ENCODE measurements around the gene MNAT1.

The MNAT1 gene

DNA sequence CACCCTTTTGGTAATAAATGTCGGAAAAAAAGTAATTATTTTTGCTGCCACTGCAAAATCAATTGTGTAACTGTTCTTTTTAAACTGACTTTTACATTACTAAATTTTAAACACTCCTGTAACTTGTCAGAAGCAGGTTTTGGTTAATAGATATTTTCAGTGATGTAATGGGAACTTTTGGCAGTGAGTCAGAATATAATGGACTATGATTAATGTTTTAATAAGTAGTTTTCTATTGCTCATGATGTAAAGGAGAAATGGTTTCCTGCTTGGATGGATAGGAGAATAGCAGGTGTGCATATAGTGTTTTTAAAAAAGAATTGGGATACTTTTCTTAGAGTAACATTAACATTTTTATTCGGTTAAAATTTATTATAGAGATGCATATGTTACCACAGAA is 187.5 kb downstream of the MNAT1 start:
- no peak for DNase-seq (ENCODE audit: low read depth)
- H3K4me3 ChIP-seq (ENCODE audit: low read length): no peak overlapping the region
- TF ChIP-seq, protein P1, sequence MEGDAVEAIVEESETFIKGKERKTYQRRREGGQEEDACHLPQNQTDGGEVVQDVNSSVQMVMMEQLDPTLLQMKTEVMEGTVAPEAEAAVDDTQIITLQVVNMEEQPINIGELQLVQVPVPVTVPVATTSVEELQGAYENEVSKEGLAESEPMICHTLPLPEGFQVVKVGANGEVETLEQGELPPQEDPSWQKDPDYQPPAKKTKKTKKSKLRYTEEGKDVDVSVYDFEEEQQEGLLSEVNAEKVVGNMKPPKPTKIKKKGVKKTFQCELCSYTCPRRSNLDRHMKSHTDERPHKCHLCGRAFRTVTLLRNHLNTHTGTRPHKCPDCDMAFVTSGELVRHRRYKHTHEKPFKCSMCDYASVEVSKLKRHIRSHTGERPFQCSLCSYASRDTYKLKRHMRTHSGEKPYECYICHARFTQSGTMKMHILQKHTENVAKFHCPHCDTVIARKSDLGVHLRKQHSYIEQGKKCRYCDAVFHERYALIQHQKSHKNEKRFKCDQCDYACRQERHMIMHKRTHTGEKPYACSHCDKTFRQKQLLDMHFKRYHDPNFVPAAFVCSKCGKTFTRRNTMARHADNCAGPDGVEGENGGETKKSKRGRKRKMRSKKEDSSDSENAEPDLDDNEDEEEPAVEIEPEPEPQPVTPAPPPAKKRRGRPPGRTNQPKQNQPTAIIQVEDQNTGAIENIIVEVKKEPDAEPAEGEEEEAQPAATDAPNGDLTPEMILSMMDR (conservative IDR thresholded peaks at IDR 0.05; ENCODE audit: low read depth, low read length): no peak

GRCh38 chr14:60925286-60925685 is 190.7 kb downstream of the MNAT1 start:
- H3K4me3 ChIP-seq (ENCODE audit: low read length): no peak overlapping the region
- DNase-seq (ENCODE audit: low read depth): no peak
- TF ChIP-seq, protein P1 (conservative IDR thresholded peaks at IDR 0.05; ENCODE audit: low read depth, low read length): no peak

GRCh38 chr14:60926002-60926401 is 191.4 kb downstream of the MNAT1 start:
- TF ChIP-seq, protein P1 (conservative IDR thresholded peaks at IDR 0.05; ENCODE audit: low read depth, low read length): no peak
- H3K4me3 ChIP-seq (ENCODE audit: low read length): no peak overlapping the region
- no peak for DNase-seq (ENCODE audit: low read depth)

DNA sequence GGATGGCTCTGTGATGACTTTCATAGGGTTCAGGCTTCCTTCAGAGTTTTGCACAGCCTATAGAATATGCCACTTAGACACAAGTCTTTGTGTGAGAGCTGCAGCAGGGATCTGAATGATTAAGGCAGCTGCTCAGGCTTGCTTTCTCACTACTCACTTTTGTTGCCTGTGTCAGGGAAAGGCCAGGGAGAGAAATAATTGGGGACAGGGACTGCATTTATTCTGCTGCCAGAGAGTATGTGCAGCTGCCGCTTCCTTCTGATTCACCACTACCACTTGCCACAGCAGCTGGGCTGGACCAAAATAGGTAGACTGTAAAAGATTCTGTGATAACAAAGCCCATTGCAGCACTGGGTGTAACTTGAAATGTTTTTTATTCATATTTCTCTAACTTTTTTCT is 196.7 kb downstream of the MNAT1 start:
- DNase-seq (ENCODE audit: low read depth): no peak
- TF ChIP-seq, protein P1 (conservative IDR thresholded peaks at IDR 0.05; ENCODE audit: low read depth, low read length): no peak
- no peak overlapping the region for H3K4me3 ChIP-seq (ENCODE audit: low read length)

DNA sequence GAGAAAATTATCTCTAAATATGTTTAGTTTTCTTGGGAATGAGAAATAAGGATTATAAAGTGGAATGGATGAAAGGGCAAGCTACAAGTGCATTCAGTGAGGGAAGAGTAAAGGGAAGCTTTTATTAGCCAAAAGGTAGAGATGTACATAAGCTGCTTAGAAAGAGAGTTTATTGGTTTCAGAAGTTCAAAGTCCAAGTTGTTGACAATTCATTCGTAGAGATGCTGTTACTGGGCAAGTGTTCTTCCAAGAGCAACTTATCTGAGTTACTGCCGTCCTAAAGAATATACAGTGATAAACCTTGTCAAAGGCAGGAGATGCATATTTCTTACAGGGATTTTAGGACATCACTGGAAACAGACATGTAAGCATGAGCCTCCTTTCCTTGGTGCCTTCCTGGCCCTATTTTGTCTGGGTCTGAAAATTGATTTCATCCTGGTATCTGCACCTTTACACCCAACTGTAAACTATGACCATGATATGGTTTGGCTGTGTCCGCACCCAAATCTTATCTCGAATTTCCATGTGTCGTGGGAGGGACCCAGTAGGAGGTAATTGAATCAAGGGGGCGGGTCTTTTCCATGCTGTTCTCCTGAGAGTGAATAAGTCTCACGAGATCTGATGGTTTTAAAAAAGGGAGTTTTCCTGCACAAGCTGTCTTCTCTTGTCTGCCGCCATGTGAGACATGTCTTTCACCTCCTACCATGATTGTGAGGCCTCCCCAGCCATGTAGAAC is 199.5 kb downstream of the MNAT1 start:
- no peak overlapping the region for H3K4me3 ChIP-seq (ENCODE audit: low read length)
- TF ChIP-seq, protein P1 (conservative IDR thresholded peaks at IDR 0.05; ENCODE audit: low read depth, low read length): no peak
- DNase-seq (ENCODE audit: low read depth): no peak

- H3K4me3 ChIP-seq (ENCODE audit: low read length): no peak overlapping the region
- TF ChIP-seq, protein P1 (conservative IDR thresholded peaks at IDR 0.05; ENCODE audit: low read depth, low read length): no peak
- DNase-seq (ENCODE audit: low read depth): no peak
Measured at GRCh38 chr14:60935319-60935718, 200.8 kb downstream of the MNAT1 start.

DNA sequence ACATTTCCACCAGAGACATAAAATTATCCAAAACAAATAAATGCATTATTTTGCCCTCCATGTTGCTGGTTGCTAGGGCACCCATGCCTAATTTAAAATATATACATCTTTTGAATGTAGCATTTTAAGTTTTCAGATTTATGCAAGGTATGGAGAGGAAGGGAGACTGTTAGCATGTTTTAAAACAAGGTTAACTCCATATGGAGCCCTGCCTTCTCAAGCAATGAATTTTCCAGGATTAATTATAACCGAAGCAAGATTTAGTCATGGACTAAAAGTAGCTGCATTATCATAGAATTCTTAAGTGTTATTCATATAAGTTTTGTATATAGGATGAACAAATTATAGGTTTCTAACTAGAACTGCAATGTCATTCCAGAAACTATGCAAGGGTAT is 209.1 kb downstream of the MNAT1 start:
- TF ChIP-seq, protein P1 (conservative IDR thresholded peaks at IDR 0.05; ENCODE audit: low read depth, low read length): no peak
- no peak for DNase-seq (ENCODE audit: low read depth)
- no peak overlapping the region for H3K4me3 ChIP-seq (ENCODE audit: low read length)

All from retinal pigment epithelial cell (primary cell).